Stimulated activated CD4-positive, alpha-beta T cell treated with anti-CD3 and anti-CD28 coated beads, Interleukin-4, amount 100 ng/mL, for 1 hour (primary cell): Measurements from ENCODE around the gene NRG2.

Source experiments
- DNase-seq: peaks from one replicate; pipeline ENCODE4 v3.0.0-alpha.2; 2020

The NRG2 gene

GRCh38 chr5:139900546-139901250 lies 142.4 kb downstream of the NRG2 start:
- DNase-seq, result no peak

- DNase-seq, result no peak
Measured at GRCh38 chr5:139898981-139899380, 144.1 kb downstream of the NRG2 start.

GRCh38 chr5:139897982-139898381 lies 145.1 kb downstream of the NRG2 start:
- no peak for DNase-seq

GRCh38 chr5:139897342-139897741 lies 145.8 kb downstream of the NRG2 start:
- DNase-seq, result no peak

GRCh38 chr5:139896718-139897117 lies 146.4 kb downstream of the NRG2 start:
- no peak for DNase-seq

GRCh38 chr5:139895647-139896046 lies 147.5 kb downstream of the NRG2 start:
- no peak for DNase-seq

GRCh38 chr5:139895046-139895445 lies 148.1 kb downstream of the NRG2 start:
- DNase-seq, result no peak

GRCh38 chr5:139893873-139894272 lies 149.2 kb downstream of the NRG2 start:
- no peak for DNase-seq

GRCh38 chr5:139889410-139889809 lies 153.7 kb downstream of the NRG2 start:
- no peak for DNase-seq

- DNase-seq, result no peak
Measured at GRCh38 chr5:139888370-139888769, 154.7 kb downstream of the NRG2 start.

- DNase-seq, result no peak
Measured at GRCh38 chr5:139886213-139886612, 156.9 kb downstream of the NRG2 start.

GRCh38 chr5:139885857-139886208 lies 157.3 kb downstream of the NRG2 start:
- DNase-seq, result no peak

- no peak for DNase-seq
Measured at GRCh38 chr5:139885172-139885856, 157.8 kb downstream of the NRG2 start.

GRCh38 chr5:139884734-139885133 lies 158.4 kb downstream of the NRG2 start:
- DNase-seq, result no peak

GRCh38 chr5:139884144-139884543 lies 159.0 kb downstream of the NRG2 start:
- no peak for DNase-seq

GRCh38 chr5:139882961-139883539 lies 160.0 kb downstream of the NRG2 start:
- no peak for DNase-seq

GRCh38 chr5:139882316-139882715 lies 160.8 kb downstream of the NRG2 start:
- no peak for DNase-seq

GRCh38 chr5:139881143-139881733 lies 161.9 kb downstream of the NRG2 start:
- DNase-seq, result no peak

- DNase-seq, result no peak
Measured at GRCh38 chr5:139880416-139881142, 162.5 kb downstream of the NRG2 start.

- DNase-seq, result no peak
Measured at GRCh38 chr5:139878093-139878492, 165.0 kb downstream of the NRG2 start.

GRCh38 chr5:139877129-139877597 lies 165.9 kb downstream of the NRG2 start:
- no peak for DNase-seq

- no peak for DNase-seq
Measured at GRCh38 chr5:139875957-139876356, 167.1 kb downstream of the NRG2 start.
